ENCODE results near the gene STAG1.

GRCh38 chr3:136516095-136516494 is 236.1 kb downstream of the STAG1 start:
- TF ChIP-seq CTCF (IDR thresholded peaks at IDR 0.05): no peak
- TF ChIP-seq POLR2A (IDR thresholded peaks at IDR 0.05): no peak
